ENCODE results near the gene SLC5A11. TPM values are rescaled to one million over a fixed set of nuclear protein-coding genes. Genes with fewer than 3 reads are reported as not detected.

The SLC5A11 gene
- total and polyA plus RNA-seq, 4 donors = 0.15 to 4.1 (median 0.92) TPM

GRCh38 chr16:24919536-24919935, 73.8 kb downstream of the SLC5A11 start:
- no peaks in the 10 kb centered on the region for H3K4me1 ChIP-seq (ENCODE audit: control insufficient read depth in 4 of 4, insufficient read depth in 4 of 4, low read length in 3 of 4)
- H3K4me3 ChIP-seq (ENCODE audit: low read depth in 1 of 3, low read length in 3 of 3) = no peak overlapping the region
- DNase-seq (ENCODE audit: low spot score) = no peak
- no peaks in the 10 kb centered on the region for H3K9me3 ChIP-seq (ENCODE audit: control insufficient read depth in 4 of 4, low read length in 3 of 4)
- TF ChIP-seq RXRA (IDR thresholded peaks at IDR 0.05) (no peak), JUND (IDR thresholded peaks at IDR 0.05) (no peak), CTCF (IDR thresholded peaks at IDR 0.05; ENCODE audit: low read depth, low read length, missing input control) (no peak), ZBTB33 (IDR thresholded peaks at IDR 0.05) (no peak), REST (IDR thresholded peaks at IDR 0.05) (no peak)
- no peaks in the 10 kb centered on the region for H3K27me3 ChIP-seq (ENCODE audit: control insufficient read depth in 4 of 4, insufficient read depth in 4 of 4, low read length in 3 of 4)
- peaks cover 0 to 37% (median 18%) of the 10 kb centered on the region in 4 donors for H3K36me3 ChIP-seq (ENCODE audit: control insufficient read depth in 4 of 4, insufficient read depth in 3 of 4, low read depth in 1 of 4, low read length in 3 of 4)
- H3K9ac ChIP-seq (ENCODE audit: low read depth in 1 of 2, low read length in 2 of 2) = no peak overlapping the region
- 98% methylated on average over 8 of the region's 8 CpGs for whole genome bisulfite sequencing
- no peak overlapping the region for H3K27ac ChIP-seq (ENCODE audit: low read depth in 1 of 2, low read length in 2 of 2)

DNA sequence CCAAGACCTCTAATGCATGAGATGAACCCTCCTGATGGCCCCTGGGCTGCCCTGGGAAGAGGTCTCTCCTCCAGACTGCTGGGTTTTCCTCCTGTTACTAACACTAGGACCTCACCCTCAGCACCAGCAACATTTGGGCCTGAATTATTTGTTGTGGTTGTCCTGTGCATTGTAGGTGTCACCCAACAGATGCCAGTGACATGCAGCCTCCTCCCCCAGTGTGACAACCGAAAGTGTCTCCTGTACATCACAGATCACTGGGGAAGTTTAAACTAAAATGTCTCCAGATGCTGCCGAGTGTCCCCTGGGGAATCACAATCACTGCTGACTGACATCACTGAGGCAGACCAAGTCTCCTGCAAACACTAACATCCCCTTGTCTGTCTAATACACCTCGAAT, 74.8 kb downstream of the SLC5A11 start:
- H3K4me3 ChIP-seq (ENCODE audit: low read depth in 1 of 3, low read length in 3 of 3) = no peak overlapping the region
- no peak for TF ChIP-seq RXRA (IDR thresholded peaks at IDR 0.05)
- TF ChIP-seq FOXA2 (IDR thresholded peaks at IDR 0.05) = no peak
- TF ChIP-seq TAF1 (conservative IDR thresholded peaks at IDR 0.05) = no peak
- no peak for TF ChIP-seq NR2F2 (IDR thresholded peaks at IDR 0.05)
- TF ChIP-seq CTCF (IDR thresholded peaks at IDR 0.05; ENCODE audit: low read depth, low read length, missing input control) = no peak
- no peak for DNase-seq (ENCODE audit: low spot score)
- H3K4me1 ChIP-seq (ENCODE audit: control insufficient read depth in 4 of 4, insufficient read depth in 4 of 4, low read length in 3 of 4) = peaks cover 0 to 1% (median under 1%) of the 10 kb centered on the region in 4 donors
- H3K27ac ChIP-seq (ENCODE audit: low read depth in 1 of 2, low read length in 2 of 2) = no peak overlapping the region
- H3K27me3 ChIP-seq (ENCODE audit: control insufficient read depth in 4 of 4, insufficient read depth in 4 of 4, low read length in 3 of 4) = no peaks in the 10 kb centered on the region
- H3K36me3 ChIP-seq (ENCODE audit: control insufficient read depth in 4 of 4, insufficient read depth in 3 of 4, low read depth in 1 of 4, low read length in 3 of 4) = peaks cover 0 to 37% (median 18%) of the 10 kb centered on the region in 4 donors
- H3K9me3 ChIP-seq (ENCODE audit: control insufficient read depth in 4 of 4, low read length in 3 of 4) = no peaks in the 10 kb centered on the region
- no peak overlapping the region for H3K9ac ChIP-seq (ENCODE audit: low read depth in 1 of 2, low read length in 2 of 2)
- 95% methylated on average over 3 of the region's 3 CpGs for WGBS

Measured in liver (tissue), 9 donors.